ENCODE results near the gene TPH2. TPM values are rescaled to one million over a fixed set of nuclear protein-coding genes. Genes with fewer than 3 reads are reported as not detected.

The TPH2 gene
- total RNA-seq, 1 donor from 2014 or later: not detected

GRCh38 chr12:71945121-71945520, 6.5 kb downstream of the TPH2 start:
- Mint-ChIP-seq H3K27me3 (ENCODE audit: low read depth) (peaks cover 53% of the 10 kb centered on the region), H3K9me3 (no peaks in the 10 kb centered on the region), H3K27ac (no peak overlapping the region), H3K36me3 (no peaks in the 10 kb centered on the region), H3K4me3 (no peak overlapping the region), H3K4me1 (no peaks in the 10 kb centered on the region)
- no peak for TF ChIP-seq CTCF (IDR thresholded peaks at IDR 0.05; ENCODE audit: unreplicated experiment)
- no peak for DNase-seq (ENCODE audit: low spot score in 2 of 2, unreplicated experiment in 2 of 2)

- Mint-ChIP-seq H3K27ac (no peak overlapping the region), H3K9me3 (no peaks in the 10 kb centered on the region), H3K27me3 (ENCODE audit: low read depth) (peaks cover 48% of the 10 kb centered on the region), H3K4me3 (no peak overlapping the region), H3K4me1 (no peaks in the 10 kb centered on the region), H3K36me3 (no peaks in the 10 kb centered on the region)
- no peak for DNase-seq (ENCODE audit: low spot score in 2 of 2, unreplicated experiment in 2 of 2)
- no peak for TF ChIP-seq CTCF (IDR thresholded peaks at IDR 0.05; ENCODE audit: unreplicated experiment)
Measured at GRCh38 chr12:71945883-71946282, 7.2 kb downstream of the TPH2 start.

GRCh38 chr12:71947645-71948105, 9.0 kb downstream of the TPH2 start:
- no peak for DNase-seq (ENCODE audit: low spot score in 2 of 2, unreplicated experiment in 2 of 2)
- Mint-ChIP-seq H3K4me3 (no peak overlapping the region), H3K27me3 (ENCODE audit: low read depth) (peaks cover 35% of the 10 kb centered on the region), H3K36me3 (no peaks in the 10 kb centered on the region), H3K9me3 (no peaks in the 10 kb centered on the region), H3K4me1 (no peaks in the 10 kb centered on the region), H3K27ac (no peak overlapping the region)
- no peak for TF ChIP-seq CTCF (IDR thresholded peaks at IDR 0.05; ENCODE audit: unreplicated experiment)

GRCh38 chr12:71948390-71948789, 9.7 kb downstream of the TPH2 start:
- no peak overlapping the region for H3K27ac Mint-ChIP-seq
- no peaks in the 10 kb centered on the region for H3K9me3 Mint-ChIP-seq
- DNase-seq (ENCODE audit: low spot score in 2 of 2, unreplicated experiment in 2 of 2): no peak
- no peaks in the 10 kb centered on the region for H3K4me1 Mint-ChIP-seq
- H3K27me3 Mint-ChIP-seq (ENCODE audit: low read depth): peaks cover 30% of the 10 kb centered on the region
- TF ChIP-seq CTCF (IDR thresholded peaks at IDR 0.05; ENCODE audit: unreplicated experiment): no peak
- no peak overlapping the region for H3K4me3 Mint-ChIP-seq
- no peaks in the 10 kb centered on the region for H3K36me3 Mint-ChIP-seq

GRCh38 chr12:71949646-71950045, 11.0 kb downstream of the TPH2 start:
- Mint-ChIP-seq H3K9me3 (no peaks in the 10 kb centered on the region), H3K27me3 (ENCODE audit: low read depth) (peaks cover 28% of the 10 kb centered on the region), H3K27ac (no peak overlapping the region), H3K4me1 (no peaks in the 10 kb centered on the region), H3K36me3 (no peaks in the 10 kb centered on the region), H3K4me3 (no peak overlapping the region)
- DNase-seq (ENCODE audit: low spot score in 2 of 2, unreplicated experiment in 2 of 2): no peak
- no peak for TF ChIP-seq CTCF (IDR thresholded peaks at IDR 0.05; ENCODE audit: unreplicated experiment)

- Mint-ChIP-seq H3K27me3 (ENCODE audit: low read depth) (peaks cover 26% of the 10 kb centered on the region), H3K27ac (no peak overlapping the region), H3K4me1 (no peaks in the 10 kb centered on the region), H3K9me3 (no peaks in the 10 kb centered on the region), H3K36me3 (no peaks in the 10 kb centered on the region), H3K4me3 (no peak overlapping the region)
- no peak for TF ChIP-seq CTCF (IDR thresholded peaks at IDR 0.05; ENCODE audit: unreplicated experiment)
- DNase-seq (ENCODE audit: low spot score in 2 of 2, unreplicated experiment in 2 of 2): no peak
Measured at GRCh38 chr12:71950404-71950803, 11.8 kb downstream of the TPH2 start.
